Nucleus accumbens (tissue), 56 donors: ENCODE results near the gene JPH2.

Experiments used
- DNase-seq, 56 donors: peaks; one replicate each; lab custom pipeline; 2025; lab: John Stamatoyannopoulos, UW

JPH2 gene

GRCh38 chr20:44166477-44166876, 20.5 kb downstream of the JPH2 start:
- no peak for DNase-seq

DNA sequence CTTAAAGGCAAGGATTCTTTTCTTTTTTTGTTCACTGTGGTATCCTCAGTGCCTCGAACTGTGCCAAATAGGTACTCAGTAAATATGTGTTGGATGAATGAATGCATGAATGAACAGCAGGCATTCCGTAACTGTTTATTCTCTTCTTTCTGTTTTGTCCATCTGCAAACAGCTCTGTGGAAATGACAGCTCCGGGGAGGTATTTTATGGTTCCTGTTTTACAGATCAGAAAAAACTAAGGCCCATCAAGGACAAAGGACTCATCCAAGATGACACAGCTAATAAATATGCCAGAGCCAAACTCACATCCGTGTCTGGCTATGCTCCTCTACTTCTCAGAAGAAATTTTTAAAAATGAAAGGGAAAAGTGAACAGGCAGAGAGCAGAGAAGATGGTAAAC, 21.0 kb downstream of the JPH2 start:
- DNase-seq, result no peak

DNA sequence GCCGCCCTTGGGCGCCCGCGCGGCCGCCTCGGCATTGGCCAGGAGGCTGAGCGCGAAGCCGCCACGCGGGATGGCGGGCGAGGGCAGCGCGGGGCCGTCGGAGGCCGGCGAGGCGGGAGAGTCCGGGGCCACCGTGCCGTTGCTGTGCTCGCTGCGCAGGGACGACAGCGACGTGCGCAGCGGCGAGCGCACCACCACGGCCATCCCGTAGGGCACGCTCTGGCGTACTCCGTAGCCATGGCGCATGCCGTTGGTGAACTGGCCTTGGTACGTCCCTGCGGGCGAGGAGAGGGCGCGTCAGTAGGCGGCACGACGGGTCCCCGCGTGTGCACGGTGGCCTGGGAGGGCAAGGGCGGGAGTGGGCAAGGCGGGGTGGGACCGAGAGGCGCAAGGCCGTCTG, 26.9 kb downstream of the JPH2 start:
- DNase-seq, result no peak

DNA sequence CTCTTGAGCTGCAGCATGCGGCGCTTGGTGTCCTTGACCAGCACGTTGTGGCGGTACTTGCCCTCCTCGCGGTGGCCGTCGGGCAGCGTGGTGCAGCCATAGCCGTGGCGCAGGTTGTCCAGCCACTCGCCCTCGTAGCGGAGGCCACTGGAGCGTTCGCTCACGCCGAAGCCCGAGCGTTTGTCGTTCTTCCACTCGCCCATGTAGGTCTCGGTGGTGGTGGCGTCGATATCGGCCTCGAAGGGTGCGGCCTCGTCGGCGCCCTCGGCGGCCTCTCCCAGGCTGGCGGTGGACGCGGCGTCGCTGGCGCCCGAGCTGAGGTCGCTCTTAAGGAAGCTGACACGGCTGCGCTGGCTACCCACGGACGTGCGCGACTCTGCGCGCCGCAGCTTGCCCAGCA, 27.3 kb downstream of the JPH2 start:
- no peak for DNase-seq

GRCh38 chr20:44159125-44159524, 27.9 kb downstream of the JPH2 start:
- no peak for DNase-seq

GRCh38 chr20:44157061-44157460, 29.9 kb downstream of the JPH2 start:
- no peak for DNase-seq

DNA sequence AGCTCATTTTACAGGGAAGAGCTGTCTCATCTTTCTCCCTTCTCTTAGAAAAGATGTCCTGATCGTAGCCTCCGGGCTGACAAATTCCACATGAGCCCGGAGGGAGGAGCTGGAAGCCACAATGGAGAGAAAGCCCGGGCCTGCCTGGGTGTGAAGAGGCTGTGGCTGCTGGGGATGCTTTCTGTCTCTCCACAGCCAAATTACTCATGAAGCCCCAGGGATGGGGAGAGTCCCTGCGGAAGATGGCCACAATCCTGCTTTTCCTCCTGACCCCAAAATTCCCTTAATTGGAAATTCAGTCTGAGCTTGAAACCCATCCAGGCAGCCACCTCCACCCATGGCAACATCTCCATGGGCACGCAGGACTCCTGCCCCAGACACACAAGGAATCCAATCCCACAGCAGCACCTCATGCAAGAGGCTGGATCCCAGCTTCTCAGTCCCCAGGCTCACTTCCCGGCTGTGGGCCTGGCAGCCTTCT, 32.4 kb downstream of the JPH2 start:
- no peak for DNase-seq

- no peak for DNase-seq
Observed at GRCh38 chr20:44153636-44154043, 33.3 kb downstream of the JPH2 start.

- no peak for DNase-seq
Observed at GRCh38 chr20:44151621-44152416, 35.2 kb downstream of the JPH2 start.

- DNase-seq, result no peak
Observed at GRCh38 chr20:44146272-44146671, 40.7 kb downstream of the JPH2 start.

DNA sequence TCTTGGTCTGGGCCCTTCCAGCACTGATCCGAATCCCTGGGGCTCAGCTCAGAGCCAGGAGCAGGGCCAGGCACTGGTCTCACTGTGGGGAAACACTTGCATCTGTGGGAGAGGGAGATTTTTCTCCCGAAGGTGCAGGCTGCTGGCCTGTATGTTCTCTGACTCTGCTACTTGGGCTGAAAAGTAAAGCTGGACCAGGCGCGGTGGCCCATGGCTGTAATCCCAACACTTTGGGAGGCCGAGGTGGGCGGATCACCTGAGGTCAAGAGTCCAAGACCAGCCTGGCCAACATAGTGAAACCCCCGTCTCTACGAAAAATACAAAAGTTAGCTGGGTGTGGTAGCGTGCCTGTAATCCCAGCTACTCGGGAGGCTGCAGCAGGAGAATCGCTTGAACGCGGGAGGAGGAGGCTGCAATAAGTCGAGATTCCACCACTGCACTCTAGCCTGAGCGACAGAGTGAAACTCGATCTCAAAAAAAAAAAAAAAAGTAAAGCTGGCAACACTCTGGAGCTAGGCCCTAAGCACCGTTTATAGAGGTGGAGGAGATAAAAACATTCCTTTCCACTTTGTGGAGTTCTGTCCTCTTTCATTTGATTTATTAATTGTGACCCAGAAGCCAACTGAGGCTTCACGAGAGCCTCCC, 41.7 kb downstream of the JPH2 start:
- no peak for DNase-seq

GRCh38 chr20:44143936-44144335, 43.1 kb downstream of the JPH2 start:
- DNase-seq, result no peak

GRCh38 chr20:44142413-44142812, 44.6 kb downstream of the JPH2 start:
- no peak for DNase-seq

- no peak for DNase-seq
Observed at GRCh38 chr20:44141873-44142272, 45.1 kb downstream of the JPH2 start.

DNA sequence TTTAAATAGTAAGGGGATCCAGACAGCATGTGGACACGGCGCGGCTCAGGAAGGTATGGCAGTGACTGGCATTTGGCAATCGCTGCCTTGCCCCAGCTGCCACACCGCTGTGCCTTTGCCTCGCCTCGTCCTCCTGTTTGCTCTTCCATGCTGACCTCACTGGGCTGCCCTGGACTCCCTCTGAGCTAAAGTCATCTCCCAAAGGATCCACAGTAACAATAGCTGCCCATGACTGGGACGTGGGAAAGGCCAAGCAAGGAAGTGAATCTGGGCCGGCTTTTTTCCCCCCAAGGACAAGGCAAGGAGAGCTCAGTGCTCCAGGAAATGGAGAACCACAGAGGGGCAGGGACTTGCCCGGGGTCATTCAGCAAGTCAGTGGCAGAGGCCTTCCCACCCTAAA, 48.1 kb downstream of the JPH2 start:
- no peak for DNase-seq

GRCh38 chr20:44137266-44137801, 49.7 kb downstream of the JPH2 start:
- DNase-seq, result no peak

- no peak for DNase-seq
Observed at GRCh38 chr20:44136579-44137265, 50.3 kb downstream of the JPH2 start.

DNA sequence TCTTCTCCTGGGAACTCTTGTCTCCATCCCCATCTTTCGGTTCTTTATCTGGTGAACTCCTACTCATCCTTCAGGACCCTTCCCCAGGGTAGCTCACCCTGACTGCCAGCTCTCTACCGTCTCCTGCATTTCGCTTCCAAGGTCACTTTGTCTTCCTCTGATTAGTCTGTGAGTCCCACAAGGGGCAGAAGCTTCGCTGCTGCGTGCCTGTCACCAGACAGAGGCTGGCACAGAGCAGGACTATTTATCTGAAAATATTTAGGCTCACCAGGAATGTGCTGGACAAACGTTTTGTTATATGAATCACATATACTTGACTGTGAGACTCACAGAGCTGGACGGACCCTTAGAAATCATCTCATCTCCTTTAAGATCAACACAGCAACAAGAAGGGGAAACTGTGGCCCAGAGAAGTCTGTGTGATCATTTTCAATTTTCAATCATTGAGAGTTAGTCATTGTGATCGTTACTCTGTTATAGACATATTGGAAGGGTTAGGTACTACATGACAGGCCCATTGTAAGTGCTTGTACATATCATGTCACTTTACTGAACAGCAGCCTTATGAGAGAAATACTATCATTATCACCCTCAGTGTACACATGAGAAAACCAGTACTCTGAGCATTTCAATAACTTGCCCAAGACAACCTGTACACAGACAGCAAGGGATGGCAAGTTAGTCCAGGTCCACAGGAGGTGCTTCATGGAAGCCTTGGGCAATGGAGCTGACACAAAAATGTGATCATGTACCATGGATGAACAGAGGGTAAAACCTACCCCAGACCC, 51.4 kb downstream of the JPH2 start:
- no peak for DNase-seq

DNA sequence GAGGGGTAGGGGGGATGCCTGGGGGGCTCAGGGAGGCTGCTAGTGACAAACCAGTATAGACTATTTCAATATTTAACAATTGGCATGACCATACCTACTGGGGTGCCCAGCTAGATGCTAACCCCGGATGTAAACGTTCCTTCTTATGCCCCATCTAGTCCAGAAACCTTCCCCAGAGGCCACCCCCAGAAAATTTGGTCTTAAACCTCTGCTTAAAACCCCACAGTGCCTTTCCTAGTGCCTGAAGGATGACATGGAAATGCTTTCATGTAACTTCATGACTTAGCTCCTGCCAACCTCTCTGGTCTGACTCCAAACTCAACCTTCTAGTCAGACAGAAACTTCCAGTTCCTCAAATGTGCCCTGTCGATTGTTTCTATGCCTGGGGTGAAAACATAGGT, 52.0 kb downstream of the JPH2 start:
- no peak for DNase-seq

GRCh38 chr20:44133424-44133823, 53.6 kb downstream of the JPH2 start:
- no peak for DNase-seq

GRCh38 chr20:44131704-44132103, 55.3 kb downstream of the JPH2 start:
- no peak for DNase-seq
